T47D (cell line): ENCODE data around the gene CCDC12.

Source experiments
- DNase-seq, 2 experiments: peaks; one replicate each; pipeline versions ENCODE4 v3.0.0 to v3.0.0-alpha.2; 2011 to 2012; ENCODE audit warnings: low read depth in 1 of 2, low spot score in 1 of 2
- JUND ChIP-seq: IDR thresholded peaks from 2 replicates; pipeline ENCODE4 v1.6.1; 2012; ENCODE audit warnings: low read depth
- in situ Hi-C: cut with HindIII; loops from 2 replicates; pipeline ENCODE4 v1.10.0; 2016; ENCODE audit warnings: low sequenced_read_pairs, low pct_unique_long_range_greater_than_20kb

Gene CCDC12

DNA sequence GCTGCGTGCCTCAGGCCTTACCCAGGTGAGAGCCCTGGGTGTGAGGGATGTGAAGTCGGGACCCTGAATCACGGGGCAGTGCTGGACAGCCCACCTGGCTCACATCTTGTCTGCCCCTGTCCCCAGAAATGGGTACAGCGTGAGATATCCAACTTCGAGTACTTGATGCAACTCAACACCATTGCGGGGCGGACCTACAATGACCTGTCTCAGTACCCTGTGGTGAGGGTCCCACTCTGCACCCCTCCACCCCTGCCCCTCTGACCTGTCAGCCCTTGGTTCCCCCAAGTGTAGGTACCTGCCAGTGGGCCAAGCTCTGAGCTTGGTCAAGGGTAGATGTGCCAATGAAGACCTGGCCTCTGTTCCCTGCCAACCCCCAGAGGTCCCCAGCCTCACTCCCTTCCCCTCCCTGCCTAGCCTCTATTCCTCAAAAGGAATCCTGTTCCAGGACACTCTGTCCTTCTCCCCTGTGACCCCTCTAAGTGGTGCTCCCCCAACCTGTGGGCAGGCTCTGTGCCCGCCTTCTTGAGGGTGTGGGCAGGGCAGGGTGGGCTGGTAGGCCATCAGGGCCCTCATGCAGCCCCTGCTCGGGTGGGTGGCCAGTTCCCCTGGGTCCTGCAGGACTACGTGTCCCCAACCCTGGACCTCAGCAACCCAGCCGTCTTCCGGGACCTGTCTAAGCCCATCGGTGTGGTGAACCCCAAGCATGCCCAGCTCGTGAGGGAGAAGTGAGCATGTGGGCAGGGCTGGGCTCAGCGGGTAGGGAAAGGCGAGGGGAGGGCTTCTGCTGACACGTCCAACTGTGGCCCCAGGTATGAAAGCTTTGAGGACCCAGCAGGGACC lies 28.0 kb upstream of the CCDC12 start:
- no peak for DNase-seq
- no peak for TF ChIP-seq JUND
- in situ Hi-C loops = no loop called here

DNA sequence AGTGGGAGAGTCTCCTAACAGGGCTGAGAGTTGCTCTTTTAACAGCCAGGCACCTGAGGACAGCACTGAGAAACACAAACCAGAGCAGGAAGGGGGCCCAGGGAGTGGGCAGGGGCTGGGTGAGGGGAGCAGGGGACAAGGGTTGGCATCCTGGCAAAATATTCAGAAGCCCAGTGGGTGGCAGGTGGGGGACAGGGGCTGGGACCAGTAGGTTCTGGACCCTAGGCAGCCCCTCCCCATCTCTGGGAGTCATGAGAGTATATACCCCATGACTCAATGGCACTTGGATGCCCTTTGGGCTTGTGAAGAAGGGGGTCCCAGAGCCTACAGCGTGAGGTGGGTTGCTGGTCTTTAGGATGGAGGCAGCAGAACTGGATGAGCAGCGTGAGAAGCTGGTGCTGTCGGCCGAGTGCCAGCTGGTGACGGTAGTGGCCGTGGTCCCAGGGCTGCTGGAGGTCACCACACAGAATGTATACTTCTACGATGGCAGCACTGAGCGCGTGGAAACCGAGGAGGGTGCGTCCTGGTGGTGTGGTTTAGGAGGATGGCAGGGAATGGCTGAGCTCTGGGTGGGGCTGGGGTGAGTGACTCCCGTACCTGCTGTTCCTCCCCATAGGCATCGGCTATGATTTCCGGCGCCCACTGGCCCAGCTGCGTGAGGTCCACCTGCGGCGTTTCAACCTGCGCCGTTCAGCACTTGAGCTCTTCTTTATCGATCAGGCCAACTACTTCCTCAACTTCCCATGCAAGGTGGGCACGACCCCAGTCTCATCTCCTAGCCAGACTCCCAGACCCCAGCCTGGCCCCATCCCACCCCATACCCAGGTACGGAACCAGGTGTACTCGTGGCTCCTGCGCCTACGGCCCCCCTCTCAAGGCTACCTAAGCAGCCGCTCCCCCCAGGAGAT lies 27.2 kb upstream of the CCDC12 start:
- in situ Hi-C loops = no loop called here
- no peak for DNase-seq
- TF ChIP-seq JUND = no peak

DNA sequence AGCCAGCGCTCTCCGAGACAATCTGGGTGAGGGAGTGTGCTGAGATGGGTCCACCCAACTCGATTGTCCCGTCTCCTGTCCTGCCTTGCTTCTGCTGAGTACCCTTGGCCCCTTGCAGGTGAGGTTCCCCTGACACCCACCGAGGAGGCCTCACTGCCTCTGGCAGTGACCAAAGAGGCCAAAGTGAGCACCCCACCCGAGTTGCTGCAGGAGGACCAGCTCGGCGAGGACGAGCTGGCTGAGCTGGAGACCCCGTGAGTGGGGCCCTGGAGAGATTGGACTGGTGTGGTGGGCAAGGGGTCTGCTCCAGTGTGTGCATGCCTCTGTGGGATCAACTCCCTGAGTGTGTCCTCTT lies 26.5 kb upstream of the CCDC12 start:
- no peak for DNase-seq
- TF ChIP-seq JUND = no peak
- in situ Hi-C loops = no loop called here

DNA sequence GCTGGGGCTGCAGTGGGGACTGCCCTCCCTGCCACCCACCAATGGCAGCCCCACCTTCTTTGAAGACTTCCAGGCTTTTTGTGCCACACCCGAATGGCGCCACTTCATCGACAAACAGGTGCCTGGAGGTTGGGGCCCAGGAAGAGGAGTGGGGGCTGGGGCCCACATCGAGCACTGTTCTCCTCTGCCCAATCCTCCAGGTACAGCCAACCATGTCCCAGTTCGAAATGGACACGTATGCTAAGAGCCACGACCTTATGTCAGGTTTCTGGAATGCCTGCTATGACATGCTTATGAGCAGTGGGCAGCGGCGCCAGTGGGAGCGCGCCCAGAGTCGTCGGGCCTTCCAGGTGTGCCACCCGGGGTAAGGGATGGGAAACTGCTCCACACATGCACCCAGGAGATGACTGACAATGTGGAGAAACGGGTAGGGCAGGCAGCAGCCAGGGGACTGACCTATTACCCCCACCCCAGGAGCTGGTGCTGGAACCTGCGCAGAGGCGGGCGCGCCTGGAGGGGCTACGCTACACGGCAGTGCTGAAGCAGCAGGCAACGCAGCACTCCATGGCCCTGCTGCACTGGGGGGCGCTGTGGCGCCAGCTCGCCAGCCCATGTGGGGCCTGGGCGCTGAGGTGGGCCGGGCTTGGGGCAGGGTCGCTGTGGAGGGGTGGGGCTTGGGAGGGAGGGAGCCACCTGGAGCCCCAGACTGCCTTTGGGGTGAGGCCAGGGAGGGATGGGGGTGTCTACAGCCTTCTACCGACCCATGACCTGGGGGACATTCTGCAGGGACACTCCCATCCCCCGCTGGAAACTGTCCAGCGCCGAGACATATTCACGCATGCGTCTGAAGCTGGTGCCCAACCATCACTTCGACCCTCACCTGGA lies 25.9 kb upstream of the CCDC12 start:
- in situ Hi-C loops = no loop called here
- TF ChIP-seq JUND = no peak
- DNase-seq = no peak

DNA sequence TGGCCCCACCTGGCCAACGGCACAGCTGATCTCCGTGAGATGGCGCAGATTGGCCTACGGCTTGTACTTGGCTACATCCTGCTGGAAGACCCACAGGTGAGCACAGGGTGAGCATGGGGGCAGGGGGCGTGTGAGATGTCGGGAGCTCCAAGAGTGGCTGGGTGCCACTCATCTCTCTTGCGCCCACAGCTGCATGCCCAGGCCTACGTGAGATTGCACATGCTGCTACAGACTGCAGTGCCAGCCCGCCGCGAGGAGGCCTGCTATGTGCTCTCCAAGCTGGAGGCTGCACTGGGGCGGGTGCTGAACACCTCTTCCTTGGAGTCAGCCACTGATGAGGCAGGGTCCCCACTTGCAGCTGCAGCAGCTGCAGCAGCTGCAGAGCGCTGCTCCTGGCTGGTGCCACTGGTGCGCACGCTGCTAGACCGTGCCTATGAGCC lies 25.2 kb upstream of the CCDC12 start:
- in situ Hi-C loops = no loop called here
- no peak for DNase-seq
- no peak for TF ChIP-seq JUND

DNA sequence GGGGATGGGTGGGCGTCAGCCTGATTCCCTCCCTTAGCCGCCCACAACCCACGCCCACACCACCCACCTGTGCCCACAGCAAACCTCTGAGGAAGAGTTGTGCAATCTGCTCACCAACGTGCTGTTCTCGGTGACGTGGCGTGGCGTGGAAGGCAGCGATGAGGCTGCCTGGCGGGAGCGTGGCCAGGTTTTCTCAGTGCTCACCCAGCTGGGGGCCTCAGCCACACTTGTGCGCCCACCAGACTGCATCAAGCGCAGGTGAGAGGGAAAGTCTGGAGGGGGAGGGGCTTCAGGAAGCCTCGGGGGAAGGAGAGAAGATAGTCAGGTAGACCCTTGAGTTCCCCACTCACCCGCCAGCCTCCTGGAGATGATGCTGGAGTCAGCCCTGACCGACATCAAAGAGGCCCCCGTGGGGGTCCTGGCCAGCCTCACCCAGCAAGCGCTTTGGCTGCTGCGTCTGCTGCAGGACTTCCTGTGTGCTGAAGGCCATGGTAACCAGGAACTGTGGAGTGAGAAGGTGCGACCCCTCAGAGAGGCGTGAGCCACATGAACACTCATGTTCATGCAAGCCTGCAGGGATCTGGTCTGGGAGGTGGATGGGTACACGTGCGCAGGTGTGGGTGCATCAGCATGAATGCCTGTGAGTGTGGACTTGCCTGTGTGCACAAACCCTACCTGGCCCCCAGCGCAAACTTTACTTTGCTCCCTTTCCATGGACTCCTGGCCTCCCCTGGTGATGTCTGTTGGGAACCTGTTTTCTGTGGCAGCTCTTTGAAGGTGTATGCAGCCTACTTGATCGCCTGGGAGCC lies 24.6 kb upstream of the CCDC12 start:
- no peak for DNase-seq
- in situ Hi-C loops = no loop called here
- no peak for TF ChIP-seq JUND

DNA sequence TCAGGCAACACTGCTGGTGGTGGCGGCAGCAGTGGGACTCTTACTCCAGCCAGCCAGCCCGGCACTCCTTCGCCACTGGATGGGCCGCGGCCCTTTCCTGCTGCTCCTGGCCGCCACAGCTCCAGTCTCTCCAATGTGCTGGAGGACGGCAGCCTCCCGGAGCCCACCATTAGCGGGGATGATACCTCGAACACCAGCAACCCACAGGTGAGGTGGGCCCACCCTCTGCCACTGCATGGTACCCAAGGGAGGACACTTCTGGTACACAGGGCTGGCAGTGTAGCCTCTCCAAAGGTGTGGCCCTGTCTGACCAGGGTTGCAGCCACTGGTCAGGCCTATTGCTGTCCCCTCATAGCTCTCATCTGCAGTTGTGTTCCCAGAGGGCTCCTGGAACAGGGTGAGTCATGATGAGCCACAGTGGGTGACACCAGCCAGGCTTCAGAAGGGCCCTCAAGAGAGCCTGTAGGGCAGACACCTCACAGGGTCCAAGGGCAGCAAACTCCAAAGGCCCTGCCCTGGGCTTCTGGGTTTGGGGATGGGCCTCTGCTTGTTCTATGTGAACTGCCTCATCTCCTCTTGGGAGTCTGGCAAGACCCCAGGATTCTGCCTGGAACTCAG lies 23.8 kb upstream of the CCDC12 start:
- in situ Hi-C loops = no loop called here
- no peak for DNase-seq
- TF ChIP-seq JUND = no peak

DNA sequence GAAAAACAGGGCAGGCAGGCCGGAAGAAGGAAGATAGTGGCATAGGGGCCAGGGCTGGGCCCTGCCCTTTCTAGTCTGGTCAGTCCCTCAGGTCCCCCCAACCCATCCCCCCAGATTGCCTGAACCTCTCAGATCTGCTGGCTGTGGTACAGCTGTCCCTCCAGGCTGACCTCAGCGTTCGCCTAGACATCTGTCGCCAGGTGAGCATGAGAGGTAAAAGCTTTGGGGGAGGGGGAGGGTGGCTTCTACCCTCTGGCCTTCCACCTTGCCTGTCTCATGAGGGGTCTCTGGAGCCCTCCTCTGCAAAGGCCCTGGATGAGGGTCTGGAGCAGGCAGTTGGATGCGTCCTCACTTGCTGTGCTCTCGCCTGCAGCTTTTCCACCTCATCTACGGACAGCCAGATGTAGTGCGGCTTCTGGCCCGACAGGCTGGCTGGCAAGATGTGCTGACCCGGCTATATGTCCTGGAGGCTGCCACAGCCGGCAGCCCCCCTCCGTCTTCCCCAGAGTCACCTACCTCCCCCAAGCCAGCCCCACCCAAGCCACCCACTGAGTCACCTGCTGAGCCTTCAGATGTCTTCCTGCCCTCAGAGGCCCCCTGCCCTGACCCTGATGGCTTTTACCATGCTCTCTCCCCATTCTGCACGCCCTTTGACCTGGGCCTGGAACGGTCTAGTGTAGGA lies 23.1 kb upstream of the CCDC12 start:
- TF ChIP-seq JUND = no peak
- in situ Hi-C loops = no loop called here
- DNase-seq = no peak

DNA sequence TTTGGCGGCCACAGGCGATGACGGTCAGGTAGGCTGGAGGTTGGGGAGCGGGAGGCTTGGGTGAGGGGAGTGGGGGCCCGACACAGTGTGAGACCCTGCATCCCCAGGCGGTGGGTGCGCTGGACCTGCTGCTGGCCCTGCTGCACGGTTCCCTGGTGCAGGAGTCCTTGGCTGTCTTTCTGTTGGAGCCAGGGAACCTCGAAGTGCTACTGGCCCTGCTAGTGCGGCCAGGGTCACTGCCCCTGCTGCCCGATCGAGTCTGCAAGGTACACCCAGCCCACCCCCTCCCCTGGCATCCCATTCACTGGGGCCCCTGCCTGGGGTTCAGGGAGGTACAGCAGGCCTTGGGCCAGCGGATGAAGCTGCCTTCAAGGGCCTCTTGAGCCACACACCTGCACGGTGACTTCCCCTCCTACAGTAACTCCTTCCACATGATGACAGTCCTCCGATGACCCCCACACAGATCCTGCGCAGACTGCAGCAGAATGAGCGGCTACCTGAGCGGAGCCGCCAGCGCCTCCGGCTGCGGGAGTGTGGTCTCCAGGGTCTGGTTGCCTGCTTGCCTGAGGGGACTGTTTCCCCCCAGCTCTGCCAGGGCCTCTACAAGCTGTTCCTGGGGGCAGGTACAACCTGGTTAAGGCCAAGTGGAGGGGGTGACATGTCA lies 22.4 kb upstream of the CCDC12 start:
- no peak for DNase-seq
- in situ Hi-C loops = no loop called here
- TF ChIP-seq JUND = no peak

DNA sequence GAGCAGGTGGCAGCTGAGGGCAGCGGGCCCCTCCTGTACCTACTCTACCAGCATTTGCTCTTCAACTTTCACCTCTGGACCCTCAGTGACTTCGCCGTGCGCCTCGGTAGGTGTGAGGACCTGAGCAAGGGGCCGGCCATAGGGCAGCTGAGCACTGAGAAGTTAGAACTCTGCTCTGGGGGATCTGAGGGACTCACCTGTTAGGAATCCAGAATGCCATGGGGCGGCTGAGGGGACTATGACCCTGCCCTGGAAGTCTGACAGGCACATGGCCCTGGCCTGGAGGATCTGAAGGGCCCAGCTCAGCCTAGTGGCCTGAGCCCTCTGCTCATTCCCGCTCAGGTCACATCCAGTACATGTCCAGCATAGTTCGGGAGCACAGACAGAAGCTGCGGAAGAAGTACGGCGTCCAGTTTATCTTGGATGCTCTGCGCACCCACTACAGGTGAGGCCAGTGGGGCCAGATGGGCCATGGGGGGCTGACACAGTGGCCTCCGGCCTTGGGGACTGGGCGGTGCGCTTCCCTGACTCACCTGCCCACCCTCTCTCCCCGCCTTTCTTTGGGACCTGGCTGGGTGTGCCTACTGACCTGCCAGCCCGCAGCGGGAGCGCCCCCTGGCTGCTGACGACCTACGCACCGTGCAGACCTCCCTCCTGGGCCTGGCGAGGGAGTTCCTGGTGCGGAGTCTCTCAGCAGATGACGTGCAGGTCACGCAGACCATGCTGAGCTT lies 21.7 kb upstream of the CCDC12 start:
- TF ChIP-seq JUND = no peak
- DNase-seq = peak; percentile 53 to 56
- in situ Hi-C loops = no loop called here
